GM12872 (cell line): Measurements from ENCODE around the gene ROS1.

Source experiments
- TF ChIP-seq, protein P1 (sequence below): IDR thresholded peaks from 3 replicates; pipeline ENCODE4 v1.5.1; 2011; ENCODE audit warnings: low read depth, mild to moderate bottlenecking, low read length, moderate library complexity; ENCODE audit not compliant: insufficient read depth

Gene ROS1

DNA sequence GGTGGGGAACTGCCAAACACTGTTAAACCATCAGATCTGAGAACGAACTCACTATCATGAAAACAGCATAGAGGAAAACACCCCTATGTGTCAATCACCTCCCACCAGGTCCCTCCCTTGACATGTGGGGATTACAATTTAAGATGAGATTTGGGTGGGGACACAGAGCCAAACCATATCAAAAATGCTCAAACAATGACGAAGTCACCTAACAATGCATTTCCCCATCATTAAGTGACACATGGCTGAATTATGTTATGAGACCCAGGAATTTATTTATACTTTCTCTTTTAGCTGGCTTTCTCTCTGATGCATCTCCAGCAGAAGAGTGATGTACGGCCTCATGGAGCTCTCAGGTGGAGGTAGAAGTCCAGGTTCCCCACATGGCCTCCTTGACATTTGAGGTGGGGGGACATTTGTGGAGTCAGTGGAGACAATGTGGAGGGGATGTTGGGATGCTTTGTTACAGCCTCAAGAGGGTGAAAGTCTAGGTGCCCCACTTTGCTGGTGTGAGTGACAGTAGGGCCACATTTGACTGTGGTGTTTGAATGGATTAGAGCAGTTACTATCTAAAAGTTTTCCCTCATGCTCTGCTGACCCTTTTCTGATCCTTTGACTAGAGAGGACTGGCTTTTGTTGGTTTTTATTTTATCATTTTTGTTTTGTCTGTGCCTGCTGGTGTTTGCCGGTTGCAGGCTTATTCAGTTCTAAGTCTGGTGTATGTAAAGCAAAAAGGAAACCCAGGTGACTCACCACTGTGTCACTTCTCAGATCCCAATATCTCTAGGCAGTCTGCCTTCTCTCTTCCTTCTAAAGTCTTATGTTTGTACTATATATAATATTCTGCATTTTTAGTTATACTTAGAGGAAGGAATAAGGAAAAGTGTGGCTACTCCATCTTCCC, 38.3 kb upstream of the ROS1 start:
- TF ChIP-seq, protein P1, sequence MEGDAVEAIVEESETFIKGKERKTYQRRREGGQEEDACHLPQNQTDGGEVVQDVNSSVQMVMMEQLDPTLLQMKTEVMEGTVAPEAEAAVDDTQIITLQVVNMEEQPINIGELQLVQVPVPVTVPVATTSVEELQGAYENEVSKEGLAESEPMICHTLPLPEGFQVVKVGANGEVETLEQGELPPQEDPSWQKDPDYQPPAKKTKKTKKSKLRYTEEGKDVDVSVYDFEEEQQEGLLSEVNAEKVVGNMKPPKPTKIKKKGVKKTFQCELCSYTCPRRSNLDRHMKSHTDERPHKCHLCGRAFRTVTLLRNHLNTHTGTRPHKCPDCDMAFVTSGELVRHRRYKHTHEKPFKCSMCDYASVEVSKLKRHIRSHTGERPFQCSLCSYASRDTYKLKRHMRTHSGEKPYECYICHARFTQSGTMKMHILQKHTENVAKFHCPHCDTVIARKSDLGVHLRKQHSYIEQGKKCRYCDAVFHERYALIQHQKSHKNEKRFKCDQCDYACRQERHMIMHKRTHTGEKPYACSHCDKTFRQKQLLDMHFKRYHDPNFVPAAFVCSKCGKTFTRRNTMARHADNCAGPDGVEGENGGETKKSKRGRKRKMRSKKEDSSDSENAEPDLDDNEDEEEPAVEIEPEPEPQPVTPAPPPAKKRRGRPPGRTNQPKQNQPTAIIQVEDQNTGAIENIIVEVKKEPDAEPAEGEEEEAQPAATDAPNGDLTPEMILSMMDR = no peak

DNA sequence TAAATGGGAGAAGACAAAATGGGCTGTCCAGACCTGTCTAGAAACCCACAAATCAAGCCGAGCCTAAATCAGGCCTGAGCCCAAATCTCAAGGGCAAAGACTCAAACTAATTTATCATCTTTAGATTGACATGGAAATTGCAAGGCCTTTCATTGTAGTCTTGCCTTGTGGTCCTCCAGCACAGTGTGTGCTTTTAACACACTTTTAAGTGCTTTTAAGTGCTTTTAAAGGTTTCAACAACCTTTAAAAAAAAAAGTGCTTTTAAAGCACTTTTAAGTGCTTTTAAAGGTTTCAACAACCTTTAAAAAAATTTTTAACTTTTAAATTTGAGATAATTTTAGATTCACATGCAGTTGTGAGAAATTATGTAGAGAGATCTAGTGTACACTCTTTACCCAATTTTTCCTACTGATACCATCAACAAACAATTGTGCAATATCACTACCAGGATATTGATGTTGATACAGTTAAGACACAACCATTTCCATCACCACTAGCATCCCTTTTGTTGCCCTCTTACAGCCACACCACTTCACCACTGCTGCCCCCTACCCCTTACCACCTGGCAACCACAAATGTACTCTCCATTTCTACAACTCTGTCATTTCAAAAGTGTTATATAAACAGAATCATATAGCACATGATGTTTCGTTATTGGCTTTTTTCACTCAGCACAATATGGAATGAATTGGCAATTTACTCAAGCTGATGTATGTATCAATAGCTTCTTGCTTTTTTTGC, 33.6 kb upstream of the ROS1 start:
- TF ChIP-seq, protein P1 = no peak

DNA sequence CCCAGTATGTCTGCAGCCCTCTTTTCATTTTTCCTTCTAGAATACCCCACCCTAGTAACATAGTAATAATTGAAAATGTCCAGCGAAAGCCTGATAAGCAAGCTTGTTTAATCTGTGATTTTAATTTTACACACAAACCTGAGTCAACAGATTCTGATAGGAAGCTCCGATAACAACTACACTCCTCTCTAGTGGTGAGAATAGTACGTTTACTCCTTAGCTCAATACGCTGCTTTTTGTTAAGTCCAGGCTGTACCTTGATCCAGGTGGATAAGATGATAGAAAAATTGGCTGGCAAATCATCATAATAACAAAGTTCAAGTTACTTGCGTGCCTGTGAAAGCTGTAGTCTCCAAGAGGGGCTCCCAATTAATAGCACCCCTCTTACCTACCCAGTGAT, 31.3 kb upstream of the ROS1 start:
- TF ChIP-seq, protein P1 = no peak

DNA sequence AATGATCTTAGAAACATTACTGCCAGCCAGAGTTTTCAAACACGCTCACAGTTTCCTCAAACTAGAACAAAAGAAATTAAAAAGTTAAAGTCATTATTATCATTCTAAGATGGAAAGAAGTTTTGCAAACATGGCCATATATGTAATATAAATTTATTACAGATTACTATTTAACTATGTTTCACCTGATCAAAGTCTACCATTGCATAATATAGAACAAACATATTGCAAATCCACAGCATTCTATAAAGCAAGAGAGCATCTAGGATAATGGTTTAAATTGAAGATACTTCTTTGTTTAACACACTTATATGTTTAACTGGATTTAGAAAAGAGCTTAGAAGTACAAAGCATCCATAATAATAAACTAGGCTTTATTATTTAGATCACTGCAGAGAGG, 30.5 kb upstream of the ROS1 start:
- TF ChIP-seq, protein P1 = no peak

DNA sequence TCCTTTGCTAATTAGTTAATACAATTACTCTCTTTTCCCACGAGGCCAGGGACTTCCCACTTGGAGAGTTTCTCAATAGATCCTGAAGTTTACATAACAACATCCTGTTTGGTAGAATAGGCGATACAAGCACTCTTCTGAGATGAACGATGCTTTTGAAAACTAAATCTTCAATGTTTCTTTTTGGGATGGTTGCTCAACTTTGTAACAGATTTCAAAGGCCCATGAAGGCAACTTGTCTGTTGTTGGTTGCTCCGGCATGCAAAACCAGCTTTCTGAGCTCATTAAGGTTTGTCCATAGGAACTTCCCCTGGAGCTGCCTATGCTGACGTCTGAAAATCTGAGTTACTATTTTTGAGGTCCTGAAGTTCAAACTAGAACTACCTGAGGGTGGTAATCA, 25.9 kb upstream of the ROS1 start:
- TF ChIP-seq, protein P1 = no peak

DNA sequence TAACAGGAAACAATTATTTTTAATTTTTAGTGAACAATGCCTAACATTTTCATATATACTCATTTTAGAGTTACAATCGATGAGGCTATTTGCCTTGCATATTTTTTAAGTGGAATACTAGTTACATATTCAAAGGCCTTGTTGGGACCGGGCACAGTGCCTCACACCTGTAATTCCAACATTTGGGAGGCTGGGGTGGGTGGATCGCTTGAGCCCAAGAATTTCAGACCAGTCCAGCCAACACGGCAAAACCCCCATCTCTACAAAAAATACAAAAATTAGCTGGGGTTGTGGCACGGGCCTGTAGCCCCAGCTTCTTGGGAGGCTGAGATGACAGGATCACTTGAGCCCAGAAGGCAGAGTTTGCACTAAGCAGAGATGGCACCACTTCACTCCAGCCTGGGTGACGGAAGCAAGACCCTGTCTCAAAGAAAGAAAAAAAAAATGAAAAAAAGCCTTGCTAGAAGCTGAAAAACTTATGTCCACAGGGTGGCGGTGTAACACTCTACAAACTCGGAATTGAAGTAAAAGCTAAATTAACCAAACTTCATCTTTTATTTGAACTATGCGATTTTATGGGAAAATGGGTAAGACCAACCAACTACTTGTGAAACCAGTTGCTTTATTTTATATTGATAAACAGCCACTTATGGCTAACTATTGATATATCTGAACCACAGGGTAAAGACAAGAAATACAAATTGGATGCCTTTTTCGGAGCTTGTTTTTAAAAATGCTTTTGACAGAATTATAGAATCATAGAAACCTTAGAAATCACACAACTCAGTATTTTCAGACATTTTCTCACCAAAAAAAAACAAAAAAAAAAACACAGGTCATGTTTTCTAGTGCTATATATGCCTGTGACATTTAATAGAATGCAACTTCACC, 24.1 kb upstream of the ROS1 start:
- TF ChIP-seq, protein P1 = peak; percentile 70
